Activated T-cell treated with anti-CD3 and anti-CD28 coated beads for 24 hours (primary cell): ENCODE results near the gene NRL.

Experiments
- DNase-seq: peaks from one replicate; pipeline ENCODE4 v3.0.0-alpha.2; 2020; ENCODE audit warnings: low read depth

Gene NRL

GRCh38 chr14:24114532-24115421 is at the start of gene NRL, which contains the start of gene DCAF11:
Gene NRL, minus strand, starts transcription at chr14:24114949. Its CDS starts 32,101 bp downstream, at chr14:24082848.
Gene DCAF11, plus strand, starts transcription at chr14:24114777. Its CDS starts 818 bp downstream, at chr14:24115595.
- peak; percentile 95 for DNase-seq

- DNase-seq: no peak
Observed at GRCh38 chr14:24162093-24162492, 47.3 kb upstream of the NRL start.

- peak; percentile 98 for DNase-seq
Observed at GRCh38 chr14:24160850-24161804, 46.4 kb upstream of the NRL start, which contains the start of gene IRF9. Gene IRF9, plus strand, starts transcription at chr14:24161265. Its CDS starts 880 bp downstream, at chr14:24162145.

GRCh38 chr14:24160499-24160849 is 45.7 kb upstream of the NRL start:
- no peak for DNase-seq

GRCh38 chr14:24159777-24160498 is 45.2 kb upstream of the NRL start:
- no peak for DNase-seq

GRCh38 chr14:24157331-24157730 is 42.6 kb upstream of the NRL start:
- no peak for DNase-seq

- DNase-seq: no peak
Observed at GRCh38 chr14:24156840-24157239, 42.1 kb upstream of the NRL start.

GRCh38 chr14:24155100-24155499 is 40.4 kb upstream of the NRL start:
- DNase-seq: no peak

GRCh38 chr14:24151404-24152080 is 36.8 kb upstream of the NRL start:
- DNase-seq: no peak

GRCh38 chr14:24150993-24151392 is 36.2 kb upstream of the NRL start:
- no peak for DNase-seq

- no peak for DNase-seq
Observed at GRCh38 chr14:24150567-24150966, 35.8 kb upstream of the NRL start.

GRCh38 chr14:24150061-24150460 is 35.3 kb upstream of the NRL start:
- DNase-seq: no peak

- DNase-seq: no peak
Observed at GRCh38 chr14:24149302-24149969, 34.7 kb upstream of the NRL start.

- DNase-seq: no peak
Observed at GRCh38 chr14:24147761-24148428, 33.1 kb upstream of the NRL start.

- DNase-seq: peak; percentile 96
Observed at GRCh38 chr14:24146978-24147760, 32.4 kb upstream of the NRL start, which contains the start of gene RNF31. Gene RNF31, plus strand, starts transcription at chr14:24147498. Its CDS starts 201 bp downstream, at chr14:24147699.

- DNase-seq: peak; percentile 86
Observed at GRCh38 chr14:24146453-24146977, 31.8 kb upstream of the NRL start, which contains the start of gene PSME2. Gene PSME2, minus strand, starts transcription at chr14:24146610. Its CDS starts 29 bp downstream, at chr14:24146581.

- DNase-seq: no peak
Observed at GRCh38 chr14:24145690-24146452, 31.1 kb upstream of the NRL start.

GRCh38 chr14:24145219-24145618 is 30.5 kb upstream of the NRL start:
- DNase-seq: no peak
